OCI-LY3 (cell line): ENCODE results near the gene NFATC4.

Source experiments
- H2AFZ ChIP-seq: fragments of 200-600, 300-600 bp; shearing (Covaris generic); 2 replicates; pipeline ENCODE4 v1.6.0; 2014; ENCODE audit warnings: antibody characterized with exemption, low read depth, low read length
- H3K27ac ChIP-seq: fragments of 200-600, 300-600 bp; sonication (generic); 2 replicates; pipeline ENCODE4 v1.5.1; 2014; ENCODE audit warnings: mild to moderate bottlenecking, low read length, moderate library complexity, mixed read lengths
- H3K27me3 ChIP-seq: fragments of 200-600, 300-600 bp; sonication (generic); 2 replicates; pipeline ENCODE4 v1.6.1; 2014; ENCODE audit warnings: low read depth, low read length, mixed read lengths
- H3K36me3 ChIP-seq: fragments of 200-600, 300-600 bp; sonication (generic); replicated peaks from 2 replicates; pipeline ENCODE3; 2014; ENCODE audit warnings: low read depth, low read length, mixed read lengths
- H3K4me1 ChIP-seq: fragments of 300-600, 200-600 bp; sonication (generic); 2 replicates; pipeline ENCODE4 v1.6.1; 2014; ENCODE audit warnings: low read length, mixed read lengths
- H3K4me2 ChIP-seq: fragments of 200-600, 300-600 bp; sonication (generic); 2 replicates; pipeline ENCODE4 v1.6.1; 2014; ENCODE audit warnings: low read length, mixed read lengths
- H3K4me3 ChIP-seq: fragments of 300-600, 200-600 bp; sonication (generic); 2 replicates; pipeline ENCODE4 v1.5.1; 2014; ENCODE audit warnings: antibody characterized with exemption, mild to moderate bottlenecking, low read length, moderate library complexity
- H3K79me2 ChIP-seq: fragments of 300-600, 200-600 bp; shearing (Covaris generic); 2 replicates; pipeline ENCODE4 v1.6.1; 2014; ENCODE audit warnings: mild to moderate bottlenecking, low read length, mixed read lengths
- H3K9ac ChIP-seq: fragments of 300-600, 200-600 bp; shearing (Covaris generic); 2 replicates; pipeline ENCODE4 v1.6.0; 2014; ENCODE audit warnings: mild to moderate bottlenecking, low read length, moderate library complexity
- H3K9me3 ChIP-seq: fragments of 200-600, 300-600 bp; shearing (Covaris generic); 2 replicates; pipeline ENCODE4 v1.6.1; 2014; ENCODE audit warnings: low read length, mixed read lengths; ENCODE audit not compliant: insufficient read depth
- H4K20me1 ChIP-seq: fragments of 200-600, 300-600 bp; sonication (generic); 2 replicates; pipeline ENCODE4 v1.6.1; 2016; ENCODE audit warnings: low read length, mixed read lengths; ENCODE audit not compliant: insufficient read depth
- EZH2phosphoT487 ChIP-seq: fragments of 200-600 bp; shearing (Covaris generic); IDR thresholded peaks from 2 replicates; pipeline ENCODE4 v1.6.1; 2018; ENCODE audit warnings: antibody characterized with exemption, mixed run types, low read depth
- TF ChIP-seq, protein P1 (sequence below): fragments of 200-600, 300-600 bp; sonication (generic); IDR thresholded peaks from 2 replicates; pipeline ENCODE4 v1.5.1; 2014; ENCODE audit warnings: antibody characterized with exemption, low read length, low read depth

The NFATC4 gene

DNA sequence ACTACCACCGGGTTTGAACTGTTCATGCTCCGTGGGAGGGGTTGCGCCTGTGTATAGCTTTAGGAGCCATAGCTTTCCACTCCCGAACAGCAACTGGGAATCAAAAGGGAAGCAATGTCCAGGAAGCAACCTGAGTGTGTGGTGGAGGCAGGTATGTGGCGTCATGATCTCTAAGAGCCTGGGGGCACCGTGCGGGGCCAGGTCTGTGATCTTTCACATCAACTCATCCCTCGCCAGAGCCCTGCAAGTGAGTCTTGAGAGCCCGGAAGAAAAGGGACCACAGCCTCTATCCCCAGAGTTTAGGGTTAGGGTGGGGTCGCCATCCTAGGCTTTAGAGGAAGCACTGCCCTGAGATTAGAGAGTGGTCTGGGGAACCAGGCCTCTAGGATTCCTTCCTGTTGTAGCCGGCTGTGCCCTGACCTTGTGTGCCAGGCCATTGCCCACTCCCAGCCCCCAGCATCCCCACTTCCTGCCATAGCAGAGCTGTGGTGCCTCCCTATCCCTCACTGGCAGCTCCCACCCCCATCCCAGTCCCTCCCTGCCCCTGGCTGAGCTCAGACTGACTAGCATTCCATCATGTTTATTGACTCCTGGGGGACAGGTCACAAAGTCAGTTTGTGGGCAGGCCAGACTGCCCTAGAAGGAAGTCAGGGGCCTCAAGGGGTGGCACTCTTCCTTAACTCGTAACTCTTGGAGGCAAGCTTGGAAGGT, 32.4 kb upstream of the NFATC4 start:
- Histone ChIP-seq H3K4me3 (no peak overlapping the region), H3K36me3 (no peaks in the 10 kb centered on the region), H3K27me3 (peaks cover 26% of the 10 kb centered on the region), H2AFZ (no peak overlapping the region), H3K9ac (no peak overlapping the region), H3K4me1 (peaks cover 23% of the 10 kb centered on the region), H4K20me1 (no peaks in the 10 kb centered on the region), H3K4me2 (no peak overlapping the region), H3K27ac (no peak overlapping the region), H3K79me2 (no peaks in the 10 kb centered on the region), H3K9me3 (no peaks in the 10 kb centered on the region)
- TF ChIP-seq, protein P1, sequence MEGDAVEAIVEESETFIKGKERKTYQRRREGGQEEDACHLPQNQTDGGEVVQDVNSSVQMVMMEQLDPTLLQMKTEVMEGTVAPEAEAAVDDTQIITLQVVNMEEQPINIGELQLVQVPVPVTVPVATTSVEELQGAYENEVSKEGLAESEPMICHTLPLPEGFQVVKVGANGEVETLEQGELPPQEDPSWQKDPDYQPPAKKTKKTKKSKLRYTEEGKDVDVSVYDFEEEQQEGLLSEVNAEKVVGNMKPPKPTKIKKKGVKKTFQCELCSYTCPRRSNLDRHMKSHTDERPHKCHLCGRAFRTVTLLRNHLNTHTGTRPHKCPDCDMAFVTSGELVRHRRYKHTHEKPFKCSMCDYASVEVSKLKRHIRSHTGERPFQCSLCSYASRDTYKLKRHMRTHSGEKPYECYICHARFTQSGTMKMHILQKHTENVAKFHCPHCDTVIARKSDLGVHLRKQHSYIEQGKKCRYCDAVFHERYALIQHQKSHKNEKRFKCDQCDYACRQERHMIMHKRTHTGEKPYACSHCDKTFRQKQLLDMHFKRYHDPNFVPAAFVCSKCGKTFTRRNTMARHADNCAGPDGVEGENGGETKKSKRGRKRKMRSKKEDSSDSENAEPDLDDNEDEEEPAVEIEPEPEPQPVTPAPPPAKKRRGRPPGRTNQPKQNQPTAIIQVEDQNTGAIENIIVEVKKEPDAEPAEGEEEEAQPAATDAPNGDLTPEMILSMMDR = no peak
- no peak for TF ChIP-seq EZH2phosphoT487

DNA sequence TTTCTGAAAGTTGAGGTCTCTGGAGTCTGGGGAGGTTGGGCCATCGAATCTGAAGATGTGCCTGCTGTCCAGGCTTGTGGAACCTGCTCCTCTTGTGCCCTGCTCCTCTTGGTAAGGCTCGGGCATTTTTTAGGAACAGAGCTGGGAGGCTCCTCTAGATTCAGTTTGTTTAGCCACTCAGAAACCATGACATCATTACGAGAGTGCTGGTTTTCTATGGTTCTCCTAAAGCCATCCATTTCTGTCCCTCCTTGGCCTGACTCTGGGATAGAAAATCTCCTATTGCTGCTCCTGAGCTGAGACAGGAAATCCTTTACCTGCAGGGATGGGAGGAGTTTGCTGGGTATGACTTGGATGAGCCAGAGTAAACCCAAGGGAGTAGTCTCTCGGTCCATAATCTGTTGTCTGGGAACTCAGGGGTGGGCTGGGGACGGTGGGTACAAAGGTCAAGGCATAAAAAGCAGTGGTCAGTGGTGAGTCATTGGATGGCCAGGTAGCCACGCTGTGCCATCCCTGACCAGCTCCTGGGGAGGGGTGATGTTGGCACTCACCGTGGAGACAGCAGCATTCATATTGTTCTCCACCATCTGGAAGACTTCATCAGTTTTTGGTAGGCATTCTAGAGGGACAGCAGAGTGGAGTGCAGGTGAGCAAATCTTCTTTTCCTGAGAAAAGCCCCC, 30.7 kb upstream of the NFATC4 start:
- Histone ChIP-seq H3K4me3 (no peak overlapping the region), H3K27ac (no peak overlapping the region), H3K9me3 (no peaks in the 10 kb centered on the region), H3K4me1 (peaks cover 17% of the 10 kb centered on the region), H3K36me3 (no peaks in the 10 kb centered on the region), H3K79me2 (no peaks in the 10 kb centered on the region), H3K4me2 (no peak overlapping the region), H4K20me1 (no peaks in the 10 kb centered on the region), H2AFZ (no peak overlapping the region), H3K27me3 (peaks cover 26% of the 10 kb centered on the region), H3K9ac (no peak overlapping the region)
- no peak for TF ChIP-seq EZH2phosphoT487
- TF ChIP-seq, protein P1 = no peak

DNA sequence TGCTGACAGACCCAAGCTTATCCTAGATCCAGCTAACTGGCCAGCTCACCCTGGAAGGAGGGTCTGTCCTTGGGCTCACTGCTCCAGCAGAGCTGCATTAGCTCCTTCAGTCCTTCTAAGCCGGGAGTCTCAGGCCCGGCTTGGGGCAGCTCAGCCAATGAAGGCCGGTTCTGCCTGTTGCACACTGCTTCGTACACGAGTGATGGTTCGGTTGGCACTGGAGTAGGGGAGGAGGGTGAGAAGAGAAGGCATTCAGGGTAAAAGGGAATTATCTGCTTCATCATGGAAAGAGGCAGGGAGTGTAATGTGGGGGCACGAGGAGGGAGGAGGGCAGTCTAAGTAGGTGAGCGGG, 30.2 kb upstream of the NFATC4 start:
- H3K9me3 ChIP-seq = no peaks in the 10 kb centered on the region
- H3K9ac ChIP-seq = no peak overlapping the region
- H3K36me3 ChIP-seq = no peaks in the 10 kb centered on the region
- no peak overlapping the region for H3K4me3 ChIP-seq
- no peaks in the 10 kb centered on the region for H4K20me1 ChIP-seq
- H2AFZ ChIP-seq = no peak overlapping the region
- TF ChIP-seq, protein P1 = no peak
- TF ChIP-seq EZH2phosphoT487 = no peak
- no peaks in the 10 kb centered on the region for H3K79me2 ChIP-seq
- H3K4me2 ChIP-seq = no peak overlapping the region
- no peak overlapping the region for H3K27ac ChIP-seq
- H3K27me3 ChIP-seq = peaks cover 24% of the 10 kb centered on the region
- peaks cover 12% of the 10 kb centered on the region for H3K4me1 ChIP-seq

DNA sequence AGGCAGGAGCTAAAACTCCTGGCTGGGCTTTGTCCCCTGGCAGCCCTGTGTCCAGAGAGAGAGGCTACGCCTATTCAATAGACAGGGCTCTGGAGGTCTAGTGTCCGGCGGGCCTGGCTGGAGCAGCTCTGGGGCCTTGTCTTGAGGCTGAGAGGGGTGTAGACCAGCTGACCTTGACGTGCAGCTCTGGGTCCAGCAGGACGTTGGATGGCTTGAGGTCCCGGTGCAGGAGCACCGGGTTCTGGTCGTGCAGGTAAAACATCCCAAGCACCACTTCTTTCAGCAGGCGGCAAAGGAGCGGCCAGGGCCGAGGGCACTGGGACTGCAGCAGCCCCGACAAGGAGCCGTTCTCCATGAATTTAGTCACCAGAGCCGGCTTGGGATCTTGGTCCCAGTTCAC, 29.1 kb upstream of the NFATC4 start:
- Histone ChIP-seq H3K27me3 (peaks cover 20% of the 10 kb centered on the region), H3K36me3 (no peaks in the 10 kb centered on the region), H3K27ac (no peak overlapping the region), H2AFZ (no peak overlapping the region), H3K4me3 (peak overlapping the region; percentile 79; the same call in 1 of the 2 replicates), H3K79me2 (no peaks in the 10 kb centered on the region), H3K4me2 (peak overlapping the region; percentile 79), H4K20me1 (no peaks in the 10 kb centered on the region), H3K9ac (no peak overlapping the region), H3K4me1 (peaks cover 13% of the 10 kb centered on the region), H3K9me3 (no peaks in the 10 kb centered on the region)
- TF ChIP-seq EZH2phosphoT487 = no peak
- TF ChIP-seq, protein P1 = no peak
